Measurements from ENCODE around the gene SEZ6.

DNA sequence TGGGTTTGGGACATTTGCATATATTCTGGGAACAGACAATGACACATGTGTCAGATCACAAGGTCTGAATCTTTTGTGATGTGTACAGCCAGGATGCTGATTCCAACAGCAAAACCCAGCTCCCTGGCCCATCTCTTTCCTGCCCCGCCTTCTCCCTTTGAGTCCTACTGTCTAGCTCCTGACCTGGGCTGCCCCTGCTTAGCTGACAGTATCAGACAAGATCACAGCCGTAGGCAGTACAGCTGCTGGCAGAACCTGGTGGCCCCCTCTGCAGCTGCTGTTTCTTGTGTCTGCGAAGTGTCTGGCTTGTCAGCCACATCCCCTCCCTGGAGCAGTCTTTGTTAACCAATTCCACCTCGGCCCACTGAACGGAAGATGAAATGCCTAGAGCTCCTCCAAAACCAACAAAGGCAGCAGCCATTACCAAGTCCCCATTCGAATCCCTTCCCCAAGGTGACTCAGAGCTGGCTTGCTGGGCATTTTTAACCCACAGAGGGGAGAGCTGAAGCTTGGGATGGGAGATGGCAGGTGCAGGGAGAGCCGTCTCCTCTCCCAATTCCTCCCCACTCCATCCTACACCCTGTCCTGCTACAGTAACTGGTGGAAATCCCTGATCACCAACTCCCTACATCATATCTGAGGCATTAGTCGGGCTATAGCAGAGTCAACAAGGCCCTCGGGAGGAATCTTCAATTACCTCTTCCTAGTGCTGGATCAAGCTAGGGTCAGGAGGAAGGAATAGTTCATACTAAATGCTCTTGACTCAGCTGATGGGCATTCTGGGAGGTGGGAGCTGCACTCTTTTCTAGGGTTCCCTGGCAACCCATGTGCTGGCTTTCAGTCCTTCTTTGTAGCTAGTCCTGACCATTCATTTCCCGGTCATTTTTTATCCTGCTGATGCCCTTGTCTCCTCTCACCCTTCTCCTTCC is 42.9 kb upstream of the SEZ6 start:
- TF ChIP-seq ZNF8 (CRISPR knock-in tag; IDR thresholded peaks at IDR 0.05) (no peak), ISL1 (CRISPR knock-in tag; IDR thresholded peaks at IDR 0.05) (no peak), SNAI2 (CRISPR knock-in tag; IDR thresholded peaks at IDR 0.05) (no peak), RARB (CRISPR knock-in tag; IDR thresholded peaks at IDR 0.05) (no peak), ARNTL (CRISPR knock-in tag; IDR thresholded peaks at IDR 0.05; ENCODE audit: borderline replicate concordance, low read depth) (no peak), BACH2 (CRISPR knock-in tag; IDR thresholded peaks at IDR 0.05; ENCODE audit: borderline replicate concordance) (no peak)
- TF ChIP-seq, protein P1, sequence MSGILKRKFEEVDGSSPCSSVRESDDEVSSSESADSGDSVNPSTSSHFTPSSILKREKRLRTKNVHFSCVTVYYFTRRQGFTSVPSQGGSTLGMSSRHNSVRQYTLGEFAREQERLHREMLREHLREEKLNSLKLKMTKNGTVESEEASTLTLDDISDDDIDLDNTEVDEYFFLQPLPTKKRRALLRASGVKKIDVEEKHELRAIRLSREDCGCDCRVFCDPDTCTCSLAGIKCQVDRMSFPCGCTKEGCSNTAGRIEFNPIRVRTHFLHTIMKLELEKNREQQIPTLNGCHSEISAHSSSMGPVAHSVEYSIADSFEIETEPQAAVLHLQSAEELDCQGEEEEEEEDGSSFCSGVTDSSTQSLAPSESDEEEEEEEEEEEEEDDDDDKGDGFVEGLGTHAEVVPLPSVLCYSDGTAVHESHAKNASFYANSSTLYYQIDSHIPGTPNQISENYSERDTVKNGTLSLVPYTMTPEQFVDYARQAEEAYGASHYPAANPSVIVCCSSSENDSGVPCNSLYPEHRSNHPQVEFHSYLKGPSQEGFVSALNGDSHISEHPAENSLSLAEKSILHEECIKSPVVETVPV (CRISPR knock-in tag; IDR thresholded peaks at IDR 0.05) = no peak

All from SK-N-SH treated with all-trans-retinoic acid at 6 μM for 48 hours (cell line).